Smooth muscle cell of the brain vasculature (primary cell): Measurements from ENCODE around the gene TTYH1.
"Not testable (repeated sequence)": the region's sequence is repeated elsewhere in the genome, so short reads cannot be mapped to it uniquely, and the experiment has no call there.

Experiments used
- DNase-seq: peaks from one replicate; pipeline ENCODE4 v3.0.0-alpha.2; 2012; ENCODE audit warnings: low read depth, low spot score

Gene TTYH1

DNA sequence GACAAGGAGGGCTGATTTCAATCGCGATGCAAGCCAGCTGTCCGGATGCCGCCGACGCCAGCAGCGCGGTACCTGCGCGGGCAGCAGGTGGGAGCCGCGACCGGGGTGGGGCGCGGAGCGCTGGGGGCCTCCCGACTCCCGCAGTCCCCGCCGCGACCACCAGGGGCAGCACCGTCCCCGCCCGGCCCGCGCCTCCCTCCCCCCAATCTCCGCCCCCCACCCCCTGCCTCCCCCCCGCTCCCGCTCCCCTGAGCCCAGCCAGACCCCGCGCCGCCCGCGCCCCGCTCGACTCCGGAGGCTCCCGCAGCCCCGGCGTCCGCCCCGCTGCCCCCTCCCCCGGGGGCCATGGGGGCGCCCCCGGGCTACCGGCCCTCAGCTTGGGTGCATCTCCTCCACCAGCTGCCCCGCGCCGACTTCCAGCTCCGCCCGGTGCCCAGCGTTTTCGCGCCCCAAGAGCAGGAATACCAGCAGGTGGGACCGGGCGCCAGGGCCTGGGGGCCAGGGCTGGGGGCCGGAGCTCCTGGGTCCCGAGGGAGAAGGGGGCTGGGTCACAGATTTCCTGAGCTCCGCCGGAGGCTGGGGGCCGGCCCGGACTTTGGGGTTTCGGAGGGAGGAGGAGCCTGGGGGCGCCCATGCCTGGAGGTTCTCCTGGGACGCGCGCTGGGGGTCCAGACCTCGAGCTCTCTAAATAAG lies at the start of gene TTYH1:
TSS of gene TTYH1 (plus strand) at position 257 of the 693 bp plus-strand sequence. CDS start at position 346, 89 bp downstream.
- DNase-seq = no peak

DNA sequence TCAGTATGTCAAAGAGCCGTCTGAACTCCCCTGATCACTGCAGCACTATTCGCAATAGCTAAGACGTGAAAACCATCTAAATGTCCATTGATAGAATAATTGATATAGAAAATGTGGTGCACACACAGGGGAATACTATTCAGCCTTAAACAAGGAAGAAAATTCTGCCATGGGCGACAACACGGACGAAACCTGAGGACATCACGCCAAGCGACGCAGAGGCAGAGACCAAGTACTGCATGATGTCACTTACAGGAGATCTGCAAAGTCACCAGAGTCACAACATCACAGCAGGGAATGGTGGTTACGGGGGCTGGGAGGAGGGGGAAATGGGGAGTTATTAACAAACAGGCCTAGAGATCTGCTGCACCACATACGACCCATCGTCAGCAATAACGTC lies 49.5 kb upstream of the TTYH1 start:
- not testable (repeated sequence) for DNase-seq

DNA sequence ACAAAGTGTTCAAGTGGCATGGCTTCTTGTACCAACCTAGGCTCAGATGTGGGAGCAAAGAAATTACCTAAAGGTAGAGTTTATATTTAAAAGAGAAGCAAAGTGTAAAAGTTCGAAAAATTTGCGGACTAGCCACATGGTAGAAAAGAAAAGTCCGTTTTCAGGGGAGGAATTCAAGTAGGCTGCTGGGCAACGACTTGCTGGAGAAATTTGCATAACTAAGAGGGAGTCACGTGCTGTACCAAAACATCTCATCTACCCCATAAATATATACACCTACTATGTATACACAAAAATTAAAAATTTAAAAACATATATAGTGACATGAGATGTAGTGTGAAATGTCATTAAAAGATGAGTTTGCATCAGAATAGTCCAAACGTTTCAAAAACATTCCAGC lies 48.5 kb upstream of the TTYH1 start:
- no peak for DNase-seq

DNA sequence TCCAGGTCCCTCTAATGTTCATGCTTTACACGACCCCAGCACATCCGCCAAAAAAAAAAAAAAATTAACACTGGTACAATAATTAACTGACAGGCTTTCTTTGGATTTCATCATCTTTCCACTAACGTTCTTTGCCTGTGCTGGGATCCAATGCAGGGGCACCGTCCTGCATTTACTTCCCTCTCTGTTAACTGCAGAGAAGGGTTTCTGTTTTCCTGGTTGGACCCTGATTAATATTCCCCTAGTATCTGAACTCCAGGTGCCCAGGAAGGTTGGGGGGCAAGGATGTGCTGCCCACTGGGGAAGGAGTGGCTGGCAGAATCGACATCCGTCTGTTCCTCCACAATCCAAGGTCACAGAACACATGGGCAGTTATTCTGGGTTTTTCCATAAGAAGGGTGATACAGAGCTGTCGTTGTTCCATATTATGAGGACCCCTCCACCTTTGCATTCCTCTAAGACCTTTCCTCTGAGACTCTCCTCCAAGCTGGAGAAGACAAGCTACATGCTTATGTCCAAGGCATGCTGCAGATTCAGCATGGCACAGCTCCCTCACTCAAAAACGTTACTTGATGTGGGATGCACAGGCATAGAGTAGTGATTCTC lies 46.1 kb upstream of the TTYH1 start:
- no peak for DNase-seq

DNA sequence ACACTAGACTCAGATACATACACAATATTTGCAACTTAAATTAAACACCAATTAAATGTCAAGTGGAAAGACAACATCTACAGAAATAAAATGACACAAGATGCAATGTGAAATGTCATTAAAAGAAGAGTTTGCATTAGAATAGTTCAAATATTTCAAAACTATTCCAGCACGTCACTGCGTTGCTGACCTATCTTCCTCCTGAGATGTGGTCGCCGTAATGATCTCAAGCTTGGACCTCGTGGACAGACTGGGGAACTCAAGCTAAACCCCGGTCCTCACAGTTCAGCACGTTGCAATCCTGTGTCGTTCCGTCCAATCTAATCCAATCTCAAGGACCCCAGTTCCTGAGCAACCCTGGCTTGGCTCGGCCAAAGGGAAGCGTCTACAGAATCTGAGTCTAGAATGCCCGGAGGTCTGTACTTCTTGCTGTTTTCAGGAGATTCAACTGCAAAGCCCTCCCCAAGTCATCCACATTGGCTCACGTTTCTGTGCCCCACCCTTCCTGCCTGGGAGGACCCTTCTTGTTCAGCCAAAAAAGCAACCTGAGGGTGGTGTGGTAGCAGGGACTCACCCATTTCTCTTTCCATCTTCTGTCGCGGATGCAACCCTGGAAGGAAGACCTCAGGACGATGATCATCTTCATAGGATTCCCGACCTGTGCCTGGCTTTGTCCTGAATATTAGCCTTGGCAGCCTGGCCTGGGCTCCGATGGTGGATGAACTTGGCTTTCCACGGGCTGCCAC lies 45.4 kb upstream of the TTYH1 start:
- DNase-seq = not testable (repeated sequence)

DNA sequence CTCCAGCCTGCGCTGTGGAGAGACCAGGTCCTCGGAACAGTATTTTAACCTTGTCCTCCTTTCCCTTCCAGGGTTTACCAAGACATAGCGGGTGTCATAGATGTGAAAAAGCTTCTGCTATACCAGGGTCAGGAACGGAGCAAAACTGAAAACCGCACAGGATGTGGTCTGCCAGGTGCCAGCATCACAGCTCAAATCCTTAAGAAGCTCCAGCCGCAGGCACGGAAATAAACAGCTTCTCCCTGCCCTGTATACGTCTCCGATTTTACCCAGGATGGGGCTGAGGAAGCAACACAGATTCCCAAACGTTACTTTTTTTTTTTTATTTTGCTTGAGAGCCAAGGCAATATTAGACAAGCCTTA lies 44.8 kb upstream of the TTYH1 start:
- DNase-seq = not testable (repeated sequence)

DNA sequence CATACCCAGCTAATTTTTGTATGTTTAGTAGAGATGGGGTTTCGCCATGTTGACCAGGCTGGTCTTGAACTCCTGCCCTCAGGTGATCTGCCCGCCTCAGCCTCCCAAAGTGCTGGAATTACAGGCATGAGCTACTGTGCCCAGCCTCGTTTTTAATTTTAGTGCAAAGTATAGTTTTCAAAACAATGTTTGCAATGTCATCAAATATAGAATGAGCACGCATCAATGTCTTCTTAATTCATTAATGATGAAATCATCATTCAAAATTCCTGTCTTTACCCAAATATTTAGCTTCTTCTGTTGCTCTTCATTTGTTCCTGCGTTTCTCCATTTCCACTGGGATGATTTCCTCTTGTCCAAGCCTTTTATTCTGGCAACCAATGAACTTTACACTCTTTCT lies 43.8 kb upstream of the TTYH1 start:
- not testable (repeated sequence) for DNase-seq

DNA sequence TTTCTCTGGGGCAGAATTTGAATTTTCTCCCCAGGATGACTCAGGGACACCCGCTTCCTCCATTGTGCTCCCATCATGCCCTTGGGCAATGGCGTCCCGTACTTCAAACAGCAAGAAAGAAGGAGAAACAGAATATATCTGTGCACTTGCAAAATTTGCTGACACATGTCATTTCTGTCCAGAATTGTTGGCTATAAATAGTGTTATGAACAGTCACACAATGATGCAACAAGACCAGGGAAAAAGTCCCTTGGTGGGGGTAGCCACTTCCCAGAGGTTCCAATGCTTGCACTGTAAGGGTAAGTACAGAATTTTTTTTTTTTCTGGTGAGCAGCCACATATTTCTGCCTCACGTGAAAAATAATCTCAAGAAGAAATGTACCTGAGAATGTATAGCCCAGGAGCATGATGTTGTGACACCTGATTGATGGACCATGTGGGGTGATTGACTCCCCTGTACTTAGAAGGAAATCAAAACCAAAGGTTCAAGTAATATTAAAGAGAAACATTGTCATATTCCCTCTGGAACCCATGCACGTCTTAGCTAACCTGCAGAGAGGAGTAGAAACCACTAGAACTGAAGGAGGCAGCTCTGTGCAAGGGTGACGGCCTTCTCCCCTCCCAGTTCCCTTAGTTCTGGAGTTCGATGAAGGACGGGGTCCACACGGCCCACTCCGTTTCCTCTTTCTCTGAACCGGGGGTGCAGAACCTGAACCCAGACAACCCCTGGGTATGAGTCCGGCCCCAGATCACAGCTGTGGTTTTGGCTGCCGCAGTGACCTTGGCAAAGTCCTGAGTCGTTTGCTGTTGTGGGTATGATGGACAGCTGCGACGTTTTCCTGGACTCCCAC lies 41.3 kb upstream of the TTYH1 start:
- DNase-seq = no peak

DNA sequence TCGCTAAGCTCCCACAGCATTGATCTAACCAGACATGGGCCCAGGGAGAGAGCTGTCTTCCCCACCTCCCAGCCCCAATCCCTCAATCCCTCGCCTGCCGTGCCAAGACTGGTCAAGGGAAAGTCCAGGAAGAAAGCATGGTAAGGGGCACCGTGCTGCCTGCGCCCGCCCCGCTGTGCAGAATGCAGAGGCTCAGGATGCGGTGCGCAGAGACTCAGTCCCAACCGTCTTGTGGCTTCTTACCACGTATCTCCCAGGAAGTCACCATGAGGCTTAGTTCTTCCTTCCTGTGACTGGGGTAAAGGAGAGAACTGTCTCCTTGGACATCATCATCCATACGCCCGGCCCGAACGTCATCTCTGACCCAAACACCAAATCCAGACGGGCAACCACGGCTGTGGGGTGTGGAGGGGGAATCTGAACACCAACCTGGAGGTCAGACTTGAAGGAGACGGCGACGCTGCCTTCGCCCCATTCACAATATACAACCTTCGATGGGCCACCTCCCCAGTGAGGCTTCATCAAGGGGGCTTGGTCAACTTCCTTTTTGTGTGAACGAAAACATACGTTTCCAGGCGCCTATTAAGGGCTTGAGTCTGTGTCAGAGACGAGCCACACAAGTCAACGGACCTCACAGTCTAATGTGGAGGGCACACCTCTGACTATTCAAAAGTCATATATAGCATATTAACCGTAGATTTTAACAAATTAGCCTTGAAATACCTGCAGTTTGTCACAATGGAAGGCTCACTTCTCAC lies 39.9 kb upstream of the TTYH1 start:
- DNase-seq = not testable (repeated sequence)

DNA sequence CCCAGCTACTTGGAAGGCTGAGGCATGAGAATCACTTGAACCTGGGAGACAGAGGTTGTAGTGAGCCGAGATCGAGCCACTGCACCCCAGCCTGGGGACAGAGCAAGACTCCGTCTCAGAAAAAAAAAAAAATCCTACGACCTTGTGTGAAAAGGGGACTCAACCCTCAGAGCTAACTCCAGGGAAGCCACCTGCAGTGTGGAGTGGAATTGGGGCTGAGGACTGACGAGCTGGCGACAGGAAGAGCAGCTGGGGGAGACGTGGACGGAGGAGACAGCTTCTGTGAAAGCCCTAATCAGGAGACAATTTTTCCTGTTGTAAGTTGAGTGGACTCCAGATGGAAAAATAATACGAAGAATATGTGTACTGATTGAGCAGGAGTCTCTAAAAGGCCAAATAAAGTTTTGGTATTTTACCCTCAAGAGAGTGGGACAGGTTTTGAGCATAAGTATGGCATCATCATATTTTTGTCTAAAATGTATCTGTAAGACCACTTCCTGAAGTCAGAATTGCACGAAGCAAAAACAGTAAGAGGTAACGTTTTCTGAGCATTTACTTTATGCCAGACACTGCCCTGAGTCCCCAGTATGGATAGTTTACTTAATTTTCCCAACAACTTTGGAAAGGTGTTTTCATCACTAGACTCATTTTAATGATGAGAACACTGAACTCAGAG lies 38.5 kb upstream of the TTYH1 start:
- DNase-seq = no peak

DNA sequence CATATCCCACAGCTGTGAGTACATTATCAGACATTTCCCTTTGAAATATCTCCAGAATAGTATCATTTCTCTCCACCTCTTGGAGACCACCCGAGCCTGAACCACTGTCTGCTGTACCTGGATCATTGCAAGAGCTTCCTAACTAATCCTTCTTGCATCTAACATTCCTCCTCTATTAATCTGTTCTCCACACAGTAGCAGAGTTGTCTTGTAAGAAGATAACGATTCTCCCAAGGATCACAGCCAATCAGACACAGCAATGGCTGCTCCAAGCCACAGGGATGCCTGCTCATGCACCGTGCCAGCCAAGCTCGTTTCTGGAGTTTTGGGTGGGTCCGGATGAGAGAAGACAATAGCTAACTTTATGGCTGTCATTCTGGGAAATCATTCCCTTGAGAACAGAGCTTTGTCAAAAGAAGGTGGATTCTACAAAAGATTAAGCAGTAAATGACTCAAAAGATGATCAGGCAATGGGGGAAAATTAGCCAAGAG lies 36.0 kb upstream of the TTYH1 start:
- no peak for DNase-seq

DNA sequence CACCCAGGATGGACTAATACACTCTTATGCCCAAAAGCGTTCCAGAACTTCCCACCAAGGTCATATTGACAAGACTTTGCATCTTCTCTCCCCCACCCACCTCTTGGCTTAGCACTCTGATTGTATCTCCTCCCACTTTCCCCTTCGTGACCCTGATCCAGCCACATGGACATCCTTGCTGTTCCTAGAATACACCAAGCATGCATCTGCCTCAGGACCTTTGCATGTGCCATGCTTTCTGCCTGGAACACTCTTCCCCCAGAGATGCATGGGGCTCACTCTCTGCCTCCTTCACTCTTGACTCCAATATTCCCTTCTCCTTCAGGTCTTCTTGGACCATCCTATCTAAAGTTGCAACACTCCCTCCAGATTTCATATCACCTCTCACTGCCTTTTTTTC lies 34.4 kb upstream of the TTYH1 start:
- no peak for DNase-seq

DNA sequence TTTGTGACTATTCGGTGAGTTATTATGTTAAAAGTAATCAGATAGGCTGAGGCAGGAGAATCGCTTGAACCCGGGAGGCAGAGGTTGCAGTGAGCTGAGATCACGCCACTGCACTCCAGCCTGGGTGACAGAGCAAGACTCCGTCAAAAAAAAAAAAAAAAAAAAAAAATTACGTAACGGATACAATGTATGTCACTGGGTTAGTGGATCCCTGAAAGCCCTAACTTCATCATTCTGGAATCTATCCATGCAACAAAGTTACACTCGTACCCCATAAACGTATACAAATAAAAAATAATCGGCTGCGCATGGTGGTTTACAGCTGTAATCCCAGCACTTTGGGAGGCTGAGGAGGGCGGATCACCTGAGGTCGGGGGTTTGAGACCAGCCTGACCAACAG lies 33.2 kb upstream of the TTYH1 start:
- not testable (repeated sequence) for DNase-seq

DNA sequence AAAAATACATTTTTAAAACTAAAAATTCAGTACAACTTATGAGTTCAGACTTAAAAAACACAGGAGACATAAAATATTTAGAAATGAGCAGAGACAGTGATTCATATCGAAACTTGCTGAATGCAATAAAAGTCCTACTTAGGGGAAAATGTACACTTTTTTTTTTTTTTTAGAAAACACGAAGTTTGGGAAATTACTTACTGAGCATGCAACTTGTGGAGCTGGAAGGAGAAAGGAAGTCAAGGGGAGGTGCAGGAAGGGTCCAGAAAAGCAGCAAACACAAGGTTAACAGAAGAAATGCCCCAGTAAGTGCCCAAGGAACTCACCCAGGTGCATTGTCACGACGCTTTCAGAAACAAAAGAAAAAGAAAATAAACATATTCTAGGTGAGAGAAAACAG lies 31.9 kb upstream of the TTYH1 start:
- DNase-seq = no peak

DNA sequence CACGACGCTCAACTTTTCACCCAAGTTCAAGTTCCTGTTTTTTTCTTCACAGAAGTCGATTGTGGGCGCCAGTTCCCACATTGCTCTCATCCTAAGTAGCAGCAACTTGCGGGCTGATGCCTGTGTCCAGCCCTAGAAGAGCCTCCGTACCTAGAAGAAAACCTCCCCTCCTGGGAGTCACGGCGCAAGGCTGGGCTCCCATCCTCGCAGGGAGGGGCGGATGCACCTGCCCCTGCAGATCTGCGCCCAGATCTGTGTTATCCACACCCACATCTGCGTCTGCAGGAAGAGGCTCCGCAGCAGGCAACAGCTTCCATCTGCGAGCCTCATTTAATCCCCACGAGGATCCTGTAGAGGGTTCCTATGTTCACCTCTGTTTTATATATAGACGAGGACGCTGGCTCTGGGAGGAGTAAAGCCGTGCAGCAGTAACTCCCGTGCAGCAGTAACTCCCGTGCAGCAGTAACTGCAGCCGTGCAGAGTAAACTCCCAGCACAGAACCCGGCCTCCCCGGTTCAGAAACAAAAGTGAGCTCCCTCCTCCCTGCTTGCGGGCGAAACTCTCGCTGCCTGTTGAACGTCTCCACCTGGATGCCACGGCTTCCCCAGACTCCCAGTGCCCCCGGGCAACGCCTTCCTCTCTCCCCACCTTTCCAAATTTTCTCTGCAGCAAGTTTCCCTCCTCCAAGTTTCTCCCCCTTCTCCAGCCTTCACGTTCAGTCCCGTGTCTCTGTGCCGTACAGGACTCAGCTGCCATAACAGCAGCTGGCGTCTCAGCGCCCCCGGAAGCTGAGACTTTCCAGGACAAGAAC lies 27.1 kb upstream of the TTYH1 start:
- DNase-seq = no peak

DNA sequence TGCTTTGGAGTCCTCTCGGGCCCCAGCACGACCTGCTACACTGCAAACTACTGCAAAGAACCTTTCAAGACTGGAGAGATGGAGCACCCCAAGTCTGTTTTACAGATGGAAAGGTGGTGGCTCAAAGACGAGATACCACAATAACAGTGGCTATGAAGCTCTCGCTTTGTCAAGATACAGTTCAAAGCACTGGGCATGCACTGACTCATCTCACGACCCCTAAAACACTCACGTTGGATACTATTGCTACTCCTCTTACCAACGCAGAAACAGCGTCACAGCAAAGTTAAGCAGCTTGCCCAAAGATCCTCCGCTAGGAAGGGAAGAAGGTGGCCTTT lies 26.5 kb upstream of the TTYH1 start:
- no peak for DNase-seq

DNA sequence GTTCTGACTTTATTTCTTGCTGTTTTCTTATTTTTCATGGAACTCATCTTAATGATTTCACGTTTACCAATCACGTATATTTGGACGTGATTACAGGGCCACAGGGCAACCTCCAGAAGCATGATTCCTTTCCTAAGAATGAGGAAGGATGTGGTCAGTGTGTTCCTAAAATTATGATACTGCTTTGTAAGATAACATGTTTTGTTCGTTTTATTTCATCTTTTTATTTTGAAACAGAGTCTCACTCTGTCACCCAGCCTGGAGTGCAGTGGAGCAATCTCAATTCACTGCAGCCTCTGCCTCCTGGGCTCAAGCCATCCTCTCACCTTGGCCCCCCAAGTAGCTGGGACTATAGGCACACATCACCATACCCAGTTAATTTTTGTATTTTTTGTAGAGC lies 25.7 kb upstream of the TTYH1 start:
- no peak for DNase-seq

DNA sequence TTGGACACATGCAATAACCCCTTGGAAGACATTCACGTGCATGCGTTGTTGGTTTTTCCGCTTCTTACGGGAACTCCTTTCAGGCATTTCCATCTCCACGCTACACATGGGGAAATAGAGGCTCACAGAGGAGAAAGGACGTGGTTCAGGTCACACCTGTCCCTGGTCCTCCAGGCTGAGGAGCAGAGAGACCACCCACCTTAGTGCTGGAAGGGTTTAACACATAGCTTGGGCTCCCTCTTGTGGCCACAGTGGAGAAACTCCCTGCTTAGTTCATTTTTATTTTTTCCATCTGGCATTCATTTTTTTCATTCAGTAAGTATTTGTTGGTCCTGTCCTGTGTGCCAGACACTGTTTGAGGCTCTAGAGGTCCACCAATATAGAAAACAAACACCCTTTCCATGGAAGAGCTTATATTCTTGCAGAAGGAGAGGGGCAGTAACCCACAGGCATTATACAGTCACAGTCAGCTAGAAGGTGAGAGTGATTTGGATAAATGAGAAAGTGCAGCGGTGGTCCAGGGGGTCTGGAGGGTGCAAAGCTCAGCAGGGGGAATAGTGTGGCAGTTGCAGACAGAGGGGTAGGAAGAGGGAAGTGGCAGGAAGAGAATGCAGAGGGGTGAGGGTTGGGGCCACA lies 24.2 kb upstream of the TTYH1 start:
- peak; percentile 31 for DNase-seq

DNA sequence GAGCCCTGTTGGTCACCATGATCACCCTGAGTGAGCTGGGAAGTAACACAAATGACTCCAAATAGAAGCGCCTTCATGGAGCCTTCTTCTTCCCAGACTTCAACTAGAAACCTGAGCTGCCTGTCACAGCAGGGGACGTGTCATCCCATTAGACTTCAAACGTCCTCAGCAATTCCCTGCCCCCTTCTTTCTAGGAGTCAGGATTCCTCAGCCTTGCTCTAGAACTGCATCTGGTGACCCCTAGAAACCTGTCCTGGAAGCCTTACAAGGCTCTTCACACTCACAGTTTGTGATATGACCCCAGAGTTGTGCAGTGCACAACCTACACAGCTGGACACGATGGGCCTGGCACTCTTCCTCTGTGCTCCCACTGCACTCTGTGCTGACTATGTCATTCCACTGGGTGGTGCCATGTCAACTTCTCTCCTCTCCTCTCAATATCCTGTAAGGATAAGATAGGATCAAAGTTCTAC lies 23.6 kb upstream of the TTYH1 start:
- DNase-seq = no peak
